HL-60 (cell line): ENCODE results near the gene AGBL3.

Source experiments
- DNase-seq, 2 experiments: peaks; one replicate each; pipeline ENCODE4 v3.0.0-alpha.2; 2010 to 2020; ENCODE audit warnings: low read depth in 1 of 2, low spot score in 1 of 2
- H3K27ac ChIP-seq: fragments of 250-450 bp; sonication (Bioruptor Pico); replicated peaks from 2 replicates; pipeline ENCODE4 v1.5.1; 2020; ENCODE audit warnings: mild to moderate bottlenecking, moderate library complexity
- H3K27me3 ChIP-seq: fragments of 250-450 bp; sonication (Bioruptor Pico); 2 replicates; pipeline ENCODE4 v1.5.1; 2021; ENCODE audit warnings: mild to moderate bottlenecking, moderate library complexity; ENCODE audit not compliant: insufficient read depth, poor library complexity, severe bottlenecking
- H3K4me3 ChIP-seq: replicated peaks from 2 replicates; pipeline ENCODE4 v1.5.1; 2011; ENCODE audit warnings: mild to moderate bottlenecking, control low read depth, low read length; ENCODE audit not compliant: insufficient read depth
- GABPA ChIP-seq: IDR thresholded peaks from 2 replicates; pipeline ENCODE4 v1.6.1; 2012; ENCODE audit warnings: low read depth
- POLR2AphosphoS5 ChIP-seq: IDR thresholded peaks from 2 replicates; pipeline ENCODE4 v1.6.1; 2012; ENCODE audit warnings: low read depth
- SPI1 ChIP-seq: IDR thresholded peaks from 2 replicates; pipeline ENCODE4 v1.6.1; 2012; ENCODE audit warnings: low read depth, mild to moderate bottlenecking, borderline replicate concordance
- TF ChIP-seq, protein P1 (sequence below): IDR thresholded peaks from one replicate; pipeline ENCODE4 v1.5.1; 2011; ENCODE audit warnings: low read length, control low read depth, inconsistent platforms; ENCODE audit not compliant: insufficient read depth
- TF ChIP-seq, protein P2 (sequence below): IDR thresholded peaks from 2 replicates; pipeline ENCODE4 v1.6.1; 2012; ENCODE audit warnings: low read depth; ENCODE audit not compliant: insufficient replicate concordance

Gene AGBL3

DNA sequence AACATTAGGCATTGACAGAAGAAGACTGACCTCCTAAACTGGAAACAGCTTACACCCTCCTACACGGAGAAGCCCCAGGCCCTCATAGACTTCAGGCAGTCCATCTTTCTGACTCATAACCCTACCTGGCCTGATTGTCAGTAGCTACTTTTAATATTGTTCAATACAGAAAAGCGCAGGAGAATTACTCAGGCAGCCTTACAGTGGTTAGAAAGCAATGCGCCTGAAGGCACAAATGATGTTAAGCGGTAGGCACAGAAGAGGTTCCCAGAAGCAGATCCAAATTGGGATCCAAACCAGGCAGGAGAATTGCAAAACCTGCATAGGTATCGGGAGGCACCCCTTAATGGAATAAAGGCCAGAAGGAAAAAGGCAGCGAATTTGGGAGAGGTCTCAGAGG lies 189.6 kb downstream of the AGBL3 start:
- TF ChIP-seq, protein P1, sequence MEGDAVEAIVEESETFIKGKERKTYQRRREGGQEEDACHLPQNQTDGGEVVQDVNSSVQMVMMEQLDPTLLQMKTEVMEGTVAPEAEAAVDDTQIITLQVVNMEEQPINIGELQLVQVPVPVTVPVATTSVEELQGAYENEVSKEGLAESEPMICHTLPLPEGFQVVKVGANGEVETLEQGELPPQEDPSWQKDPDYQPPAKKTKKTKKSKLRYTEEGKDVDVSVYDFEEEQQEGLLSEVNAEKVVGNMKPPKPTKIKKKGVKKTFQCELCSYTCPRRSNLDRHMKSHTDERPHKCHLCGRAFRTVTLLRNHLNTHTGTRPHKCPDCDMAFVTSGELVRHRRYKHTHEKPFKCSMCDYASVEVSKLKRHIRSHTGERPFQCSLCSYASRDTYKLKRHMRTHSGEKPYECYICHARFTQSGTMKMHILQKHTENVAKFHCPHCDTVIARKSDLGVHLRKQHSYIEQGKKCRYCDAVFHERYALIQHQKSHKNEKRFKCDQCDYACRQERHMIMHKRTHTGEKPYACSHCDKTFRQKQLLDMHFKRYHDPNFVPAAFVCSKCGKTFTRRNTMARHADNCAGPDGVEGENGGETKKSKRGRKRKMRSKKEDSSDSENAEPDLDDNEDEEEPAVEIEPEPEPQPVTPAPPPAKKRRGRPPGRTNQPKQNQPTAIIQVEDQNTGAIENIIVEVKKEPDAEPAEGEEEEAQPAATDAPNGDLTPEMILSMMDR: no peak
- TF ChIP-seq, protein P2, sequence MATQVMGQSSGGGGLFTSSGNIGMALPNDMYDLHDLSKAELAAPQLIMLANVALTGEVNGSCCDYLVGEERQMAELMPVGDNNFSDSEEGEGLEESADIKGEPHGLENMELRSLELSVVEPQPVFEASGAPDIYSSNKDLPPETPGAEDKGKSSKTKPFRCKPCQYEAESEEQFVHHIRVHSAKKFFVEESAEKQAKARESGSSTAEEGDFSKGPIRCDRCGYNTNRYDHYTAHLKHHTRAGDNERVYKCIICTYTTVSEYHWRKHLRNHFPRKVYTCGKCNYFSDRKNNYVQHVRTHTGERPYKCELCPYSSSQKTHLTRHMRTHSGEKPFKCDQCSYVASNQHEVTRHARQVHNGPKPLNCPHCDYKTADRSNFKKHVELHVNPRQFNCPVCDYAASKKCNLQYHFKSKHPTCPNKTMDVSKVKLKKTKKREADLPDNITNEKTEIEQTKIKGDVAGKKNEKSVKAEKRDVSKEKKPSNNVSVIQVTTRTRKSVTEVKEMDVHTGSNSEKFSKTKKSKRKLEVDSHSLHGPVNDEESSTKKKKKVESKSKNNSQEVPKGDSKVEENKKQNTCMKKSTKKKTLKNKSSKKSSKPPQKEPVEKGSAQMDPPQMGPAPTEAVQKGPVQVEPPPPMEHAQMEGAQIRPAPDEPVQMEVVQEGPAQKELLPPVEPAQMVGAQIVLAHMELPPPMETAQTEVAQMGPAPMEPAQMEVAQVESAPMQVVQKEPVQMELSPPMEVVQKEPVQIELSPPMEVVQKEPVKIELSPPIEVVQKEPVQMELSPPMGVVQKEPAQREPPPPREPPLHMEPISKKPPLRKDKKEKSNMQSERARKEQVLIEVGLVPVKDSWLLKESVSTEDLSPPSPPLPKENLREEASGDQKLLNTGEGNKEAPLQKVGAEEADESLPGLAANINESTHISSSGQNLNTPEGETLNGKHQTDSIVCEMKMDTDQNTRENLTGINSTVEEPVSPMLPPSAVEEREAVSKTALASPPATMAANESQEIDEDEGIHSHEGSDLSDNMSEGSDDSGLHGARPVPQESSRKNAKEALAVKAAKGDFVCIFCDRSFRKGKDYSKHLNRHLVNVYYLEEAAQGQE: no peak
- no peak for TF ChIP-seq GABPA
- no peak for TF ChIP-seq SPI1
- no peak for TF ChIP-seq POLR2AphosphoS5

GRCh38 chr7:135177028-135177696 lies 190.9 kb downstream of the AGBL3 start:
- H3K4me3 ChIP-seq: no peak overlapping the region
- TF ChIP-seq POLR2AphosphoS5 (no peak), GABPA (no peak), SPI1 (no peak)
- TF ChIP-seq, protein P2: no peak
- TF ChIP-seq, protein P1: no peak
- no peak for DNase-seq
- no peak overlapping the region for H3K27ac ChIP-seq
- no peaks in the 10 kb centered on the region for H3K27me3 ChIP-seq

More for the DNA sequence above, 189.6 kb downstream of the AGBL3 start:
- no peak overlapping the region for H3K4me3 ChIP-seq
- DNase-seq: no peak
- no peaks in the 10 kb centered on the region for H3K27me3 ChIP-seq
- no peak overlapping the region for H3K27ac ChIP-seq

DNA sequence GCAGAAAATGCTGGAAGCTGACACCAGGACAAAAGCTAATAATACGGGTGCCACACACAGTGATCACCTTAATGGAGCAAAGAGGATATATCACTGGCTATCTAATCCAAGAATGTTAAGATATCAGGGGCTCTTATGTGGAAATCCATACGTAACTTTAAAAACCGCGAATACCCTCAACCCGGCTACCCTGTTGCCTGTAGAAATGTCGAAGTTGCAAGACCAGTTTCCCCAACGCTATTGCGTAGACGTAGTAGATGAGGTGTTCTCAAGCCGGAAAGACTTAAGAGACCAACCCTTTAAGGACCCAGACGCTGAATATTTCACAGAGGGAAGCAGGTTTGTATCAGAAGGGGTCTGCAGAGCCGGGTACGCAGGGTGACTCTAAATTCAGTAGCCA lies 192.1 kb downstream of the AGBL3 start:
- Histone ChIP-seq H3K27ac (no peak overlapping the region), H3K27me3 (no peaks in the 10 kb centered on the region), H3K4me3 (no peak overlapping the region)
- no peak for DNase-seq
- TF ChIP-seq, protein P1: no peak
- no peak for TF ChIP-seq GABPA

- Histone ChIP-seq H3K27me3 (no peaks in the 10 kb centered on the region), H3K27ac (no peak overlapping the region), H3K4me3 (no peak overlapping the region)
- DNase-seq: no peak
- TF ChIP-seq, protein P2: no peak
- TF ChIP-seq GABPA (no peak), POLR2AphosphoS5 (no peak)
- TF ChIP-seq, protein P1: no peak
Measured at GRCh38 chr7:135179321-135179925, 193.1 kb downstream of the AGBL3 start.
